Left colon (tissue), 2 donors: ENCODE data around the gene IL2. TPM values are rescaled to one million over a fixed set of nuclear protein-coding genes. Genes with fewer than 3 reads are reported as not detected.

ENCODE experiments used
- ATAC-seq: fragments of 200-7000 bp; cut with Tn5 transposase; one replicate; pipeline ENCODE4 v1.9.1; 2020; ENCODE audit warnings: mild to moderate bottlenecking, moderate library complexity
- DNase-seq, 2 donors: peaks; one replicate each; pipeline ENCODE4 v3.0.0-alpha.2; 2020
- intact Hi-C, 2 donors: fragments of 100-400 bp; cut with DNase I in 1 of 2; cut with micrococcal nuclease in 1 of 2; formaldehyde crosslinking; loops; one replicate each; pipeline versions ENCODE4 v1.11.2 to v1.14.0; 2022; cut with DNase I, micrococcal nuclease
- long read RNA-seq: library from polyadenylated mRNA; unstranded; transcript quantifications from one replicate; pipeline ENCODE4 v2.0.0, GENCODE V29; 2021
- total RNA-seq, 2 donors: library from RNA; stranded (reverse); fragmentation: NEBNext Ultra II Directional; extraction: Animal tissue kit (Norgen Biotek cat#: 25700); gene quantifications; one replicate each; pipeline ENCODE4 v1.2.1, GENCODE V29; 2021
- donor health status: DM: no; HTN: no; CAD: no.
- donor health status: DM: yes; HTN: yes; CAD: no.

IL2 gene
- not detected for total RNA-seq
- long read RNA-seq, result 0 reads

- intact Hi-C loops, result no loop called here
- no peak for DNase-seq
- no peak for ATAC-seq
Observed at GRCh38 chr4:122456231-122457116, at the start of gene IL2. TSS of gene IL2 (minus strand) at chr4:122456725. CDS start at chr4:122456440, 285 bp downstream.

GRCh38 chr4:122503214-122503613 is 46.7 kb upstream of the IL2 start:
- DNase-seq (no peak), ATAC-seq (no peak)
- intact Hi-C loops, result no loop called here

- DNase-seq (no peak), ATAC-seq (no peak)
- intact Hi-C loops, result no loop called here
Observed at GRCh38 chr4:122500852-122501501, 44.5 kb upstream of the IL2 start.

GRCh38 chr4:122489061-122489460 is 32.5 kb upstream of the IL2 start:
- intact Hi-C loops, result no loop called here
- DNase-seq (no peak), ATAC-seq (no peak)

- DNase-seq (no peak), ATAC-seq (no peak)
Observed at GRCh38 chr4:122483481-122483880, 27.0 kb upstream of the IL2 start.

GRCh38 chr4:122481766-122482405 is 25.4 kb upstream of the IL2 start:
- no peak for ATAC-seq
- intact Hi-C loops, result no loop called here
- no peak for DNase-seq

More at GRCh38 chr4:122483481-122483880, 27.0 kb upstream of the IL2 start:
- intact Hi-C loops, result no loop called here

GRCh38 chr4:122480655-122481487 is 24.3 kb upstream of the IL2 start:
- DNase-seq, result no peak
- intact Hi-C loops, result no loop called here
- ATAC-seq, result no peak

- DNase-seq (no peak), ATAC-seq (no peak)
- intact Hi-C loops, result no loop called here
Observed at GRCh38 chr4:122479935-122480416, 23.5 kb upstream of the IL2 start.

- DNase-seq, result no peak
- ATAC-seq, result no peak
- intact Hi-C loops, result no loop called here
Observed at GRCh38 chr4:122476745-122477144, 20.2 kb upstream of the IL2 start.

- intact Hi-C loops, result no loop called here
- DNase-seq (no peak), ATAC-seq (no peak)
Observed at GRCh38 chr4:122476126-122476525, 19.6 kb upstream of the IL2 start.

GRCh38 chr4:122475233-122475632 is 18.7 kb upstream of the IL2 start:
- ATAC-seq (no peak), DNase-seq (no peak)
- intact Hi-C loops, result no loop called here

GRCh38 chr4:122469457-122469856 is 12.9 kb upstream of the IL2 start:
- DNase-seq (no peak), ATAC-seq (no peak)
- intact Hi-C loops, result no loop called here

- DNase-seq, result no peak
Observed at GRCh38 chr4:122458625-122459024, 2.1 kb upstream of the IL2 start.

GRCh38 chr4:122453384-122453995 is 3.0 kb downstream of the IL2 start:
- intact Hi-C loops, result no loop called here
- DNase-seq, result no peak
- no peak for ATAC-seq

More at GRCh38 chr4:122458625-122459024, 2.1 kb upstream of the IL2 start:
- ATAC-seq, result no peak
- intact Hi-C loops, result no loop called here

GRCh38 chr4:122450847-122451246 is 5.7 kb downstream of the IL2 start:
- intact Hi-C loops, result no loop called here
- no peak for DNase-seq
- ATAC-seq, result no peak

GRCh38 chr4:122434285-122434684 is 22.2 kb downstream of the IL2 start:
- intact Hi-C loops, result no loop called here
- no peak for ATAC-seq
- no peak for DNase-seq

- no peak for DNase-seq
- intact Hi-C loops, result no loop called here
- no peak for ATAC-seq
Observed at GRCh38 chr4:122431351-122431750, 25.2 kb downstream of the IL2 start.

- ATAC-seq, result no peak
- no peak for DNase-seq
- intact Hi-C loops, result no loop called here
Observed at GRCh38 chr4:122423246-122423645, 33.3 kb downstream of the IL2 start.
